Hepatocyte (in vitro differentiated cells): Measurements from ENCODE around the gene TNS2. TPM values are rescaled to one million over a fixed set of nuclear protein-coding genes. Genes with fewer than 3 reads are reported as not detected.

Experiments used
- DNase-seq: peaks from one replicate; pipeline ENCODE4 v3.0.0-alpha.2; 2016; ENCODE audit warnings: low spot score
- H2AFZ ChIP-seq: fragments of 200-600 bp; sonication (generic); 2 replicates; pipeline ENCODE4 v1.6.0; 2016; ENCODE audit warnings: antibody characterized with exemption, mild to moderate bottlenecking
- H3K27ac ChIP-seq: fragments of 200-600 bp; sonication (generic); 2 replicates; pipeline ENCODE4 v1.5.1; 2016; ENCODE audit warnings: mild to moderate bottlenecking
- H3K27me3 ChIP-seq: fragments of 200-600 bp; sonication (generic); 2 replicates; pipeline ENCODE4 v1.6.1; 2016
- H3K36me3 ChIP-seq: fragments of 200-600 bp; sonication (generic); replicated peaks from 2 replicates; pipeline ENCODE4 v1.5.1; 2016; ENCODE audit warnings: low read depth; ENCODE audit not compliant: insufficient read depth
- H3K4me1 ChIP-seq: fragments of 200-600 bp; sonication (generic); 2 replicates; pipeline ENCODE4 v1.5.1; 2016; ENCODE audit warnings: mild to moderate bottlenecking, moderate library complexity; ENCODE audit not compliant: insufficient read depth
- H3K4me2 ChIP-seq: fragments of 200-600 bp; sonication (generic); 2 replicates; pipeline ENCODE4 v1.6.0; 2016
- H3K4me3 ChIP-seq: fragments of 200-600 bp; sonication (generic); 2 replicates; pipeline ENCODE4 v1.5.1; 2016; ENCODE audit warnings: mild to moderate bottlenecking
- H3K79me2 ChIP-seq: fragments of 200-600 bp; sonication (generic); 2 replicates; pipeline ENCODE4 v1.6.0; 2017; ENCODE audit warnings: mild to moderate bottlenecking
- H3K9me2 ChIP-seq: fragments of 200-600 bp; sonication (generic); replicated peaks from 2 replicates; pipeline ENCODE4 v1.6.0; 2017; ENCODE audit warnings: mild to moderate bottlenecking; ENCODE audit not compliant: insufficient read depth
- H3K9me3 ChIP-seq: fragments of 200-600 bp; sonication (generic); 2 replicates; pipeline ENCODE4 v1.5.1; 2016; ENCODE audit warnings: low read depth, mild to moderate bottlenecking
- H4K20me1 ChIP-seq: fragments of 200-600 bp; sonication (generic); 2 replicates; pipeline ENCODE4 v1.6.0; 2016; ENCODE audit warnings: mild to moderate bottlenecking; ENCODE audit not compliant: insufficient read depth, poor library complexity, severe bottlenecking
- CTCF ChIP-seq: fragments of 200-600 bp; sonication (generic); IDR thresholded peaks from 2 replicates; pipeline ENCODE4 v1.5.1; 2016; ENCODE audit warnings: antibody characterized with exemption, mild to moderate bottlenecking; ENCODE audit not compliant: poor library complexity
- EZH2 ChIP-seq: fragments of 200-600 bp; sonication (generic); IDR thresholded peaks from 2 replicates; pipeline ENCODE4 v1.6.1; 2016; ENCODE audit warnings: antibody characterized with exemption, mild to moderate bottlenecking, borderline replicate concordance
- EZH2phosphoT487 ChIP-seq: fragments of 200-600 bp; sonication (generic); IDR thresholded peaks from one replicate; pipeline ENCODE4 v1.6.1; 2018; ENCODE audit warnings: antibody characterized with exemption, mild to moderate bottlenecking, low read depth, moderate library complexity; ENCODE audit not compliant: unreplicated experiment, severe bottlenecking
- WGBS: methylation state at CpG from one replicate; pipeline ENCODE4 v1.1.6; 2016; ENCODE audit warnings: low lambda C conversion rate; ENCODE audit errors: missing lambda C conversion rate; 5-methylcytosine and 5-hydroxymethylcytosine counted together
- polyA plus RNA-seq: library from polyadenylated mRNA; unstranded; fragments of >200 nt; fragmentation: Nextera tagmentation; extraction: Ambion mirVana; gene quantifications from 2 replicates; pipeline ENCODE4 v1.2.1, GENCODE V29; 2016
- total RNA-seq: library from RNA; depleted of rRNA; stranded (reverse); fragments of >200 nt; gene quantifications from 2 replicates; pipeline ENCODE4 v1.2.3, GENCODE V29; 2014

Gene TNS2
- total and polyA plus RNA-seq, 2 experiments from 2014 or later, result 15.9 to 32.2 TPM

- no peak for TF ChIP-seq CTCF
- TF ChIP-seq EZH2, result no peak
- no peak for TF ChIP-seq EZH2phosphoT487
- Histone ChIP-seq H3K4me3 (no peak overlapping the region), H3K27ac (no peak overlapping the region), H2AFZ (no peak overlapping the region), H3K27me3 (no peaks in the 10 kb centered on the region), H3K9me2 (no peaks in the 10 kb centered on the region), H3K4me1 (peaks cover 28% of the 10 kb centered on the region), H3K9me3 (no peaks in the 10 kb centered on the region), H3K36me3 (no peaks in the 10 kb centered on the region), H3K4me2 (no peak overlapping the region), H3K79me2 (peaks cover 16% of the 10 kb centered on the region), H4K20me1 (no peaks in the 10 kb centered on the region)
- no peak for DNase-seq
- WGBS, result 88% methylated on average over 15 of the region's 15 CpGs
Measured at GRCh38 chr12:53055471-53056266, 5.8 kb downstream of the TNS2 start.

- Histone ChIP-seq H4K20me1 (no peaks in the 10 kb centered on the region), H3K27me3 (no peaks in the 10 kb centered on the region), H3K9me2 (no peaks in the 10 kb centered on the region), H3K79me2 (peaks cover 12% of the 10 kb centered on the region), H3K36me3 (no peaks in the 10 kb centered on the region), H3K4me3 (no peak overlapping the region), H3K4me1 (peaks cover 26% of the 10 kb centered on the region), H3K27ac (no peak overlapping the region), H3K4me2 (no peak overlapping the region), H2AFZ (no peak overlapping the region), H3K9me3 (no peaks in the 10 kb centered on the region)
- WGBS, result 94% methylated on average over 5 of the region's 5 CpGs
- no peak for DNase-seq
- TF ChIP-seq CTCF (no peak), EZH2phosphoT487 (no peak), EZH2 (no peak)
Measured at GRCh38 chr12:53056296-53056695, 6.4 kb downstream of the TNS2 start.

- H3K9me3 ChIP-seq, result no peaks in the 10 kb centered on the region
- no peak for TF ChIP-seq CTCF
- no peaks in the 10 kb centered on the region for H4K20me1 ChIP-seq
- H3K4me2 ChIP-seq, result no peak overlapping the region
- H3K79me2 ChIP-seq, result peaks cover 7% of the 10 kb centered on the region
- no peaks in the 10 kb centered on the region for H3K36me3 ChIP-seq
- no peaks in the 10 kb centered on the region for H3K27me3 ChIP-seq
- WGBS, result 95% methylated on average over 7 of the region's 7 CpGs
- no peak overlapping the region for H2AFZ ChIP-seq
- no peak for DNase-seq
- no peak overlapping the region for H3K4me3 ChIP-seq
- H3K4me1 ChIP-seq, result peaks cover 20% of the 10 kb centered on the region
- no peak overlapping the region for H3K27ac ChIP-seq
- H3K9me2 ChIP-seq, result no peaks in the 10 kb centered on the region
Measured at GRCh38 chr12:53056901-53057300, 7.0 kb downstream of the TNS2 start.
